Measurements from ENCODE around the gene DDR2. TPM values are rescaled to one million over a fixed set of nuclear protein-coding genes. Genes with fewer than 3 reads are reported as not detected.

DDR2 gene
- total RNA-seq, 1 donor from 2014 or later, result 4.4 TPM

GRCh38 chr1:162835157-162835899 lies 203.1 kb downstream of the DDR2 start:
- DNase-seq, result no peak
- Mint-ChIP-seq H3K4me1 (ENCODE audit: low read depth, unreplicated experiment) (no peaks in the 10 kb centered on the region), H3K4me3 (ENCODE audit: unreplicated experiment) (no peak overlapping the region), H3K27ac (ENCODE audit: unreplicated experiment) (no peak overlapping the region), H3K9me3 (ENCODE audit: unreplicated experiment) (no peaks in the 10 kb centered on the region), H3K36me3 (ENCODE audit: unreplicated experiment) (peaks cover 5% of the 10 kb centered on the region), H3K27me3 (ENCODE audit: unreplicated experiment) (peaks cover 2% of the 10 kb centered on the region)
- no peak for TF ChIP-seq CTCF (IDR thresholded peaks at IDR 0.05; ENCODE audit: partially characterized antibody, unreplicated experiment)

Other genes with a start within 250 kb of the DDR2 start
- gene SH2D1B, start 220.3 kb upstream of the DDR2 start, total RNA-seq (ENCODE audit: unreplicated experiment), result not detected
- 19.4 TPM for gene UHMK1, start 134.6 kb upstream of the DDR2 start, total RNA-seq (ENCODE audit: unreplicated experiment)
- 34.1 TPM for gene UAP1, start 70.7 kb upstream of the DDR2 start, total RNA-seq (ENCODE audit: unreplicated experiment)
- 38.7 TPM for gene HSD17B7, start 158.2 kb downstream of the DDR2 start, total RNA-seq (ENCODE audit: unreplicated experiment)
- not detected for gene CCDC190, start 228.7 kb downstream of the DDR2 start, total RNA-seq (ENCODE audit: unreplicated experiment)